Femur (tissue), 1 donor: ENCODE data around the gene TTLL11.

Experiments used
- DNase-seq: peaks from one replicate; pipeline ENCODE4 v3.0.0-alpha.2; 2017

TTLL11 gene

GRCh38 chr9:121929893-121930875, 162.9 kb downstream of the TTLL11 start:
- no peak for DNase-seq

GRCh38 chr9:121927636-121928035, 165.5 kb downstream of the TTLL11 start:
- DNase-seq: no peak

DNA sequence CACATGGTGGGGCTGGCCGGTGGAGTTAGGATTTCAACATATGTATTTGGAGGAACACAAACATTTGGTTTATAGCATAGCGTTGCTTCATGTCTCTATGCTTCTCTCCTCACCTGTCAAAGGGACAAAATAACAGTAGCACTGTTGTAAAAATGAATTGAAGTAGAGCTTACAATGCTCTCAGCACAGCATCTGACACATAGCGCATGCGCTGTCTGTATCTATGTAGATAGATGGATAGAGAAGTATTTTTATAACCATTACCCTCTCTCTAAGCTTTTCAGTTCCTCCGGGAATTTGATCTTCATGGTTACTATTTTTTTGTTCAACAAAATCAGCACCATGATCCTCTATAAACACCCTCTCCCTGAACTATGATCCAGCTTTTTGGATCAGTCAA, 166.0 kb downstream of the TTLL11 start:
- DNase-seq: no peak

DNA sequence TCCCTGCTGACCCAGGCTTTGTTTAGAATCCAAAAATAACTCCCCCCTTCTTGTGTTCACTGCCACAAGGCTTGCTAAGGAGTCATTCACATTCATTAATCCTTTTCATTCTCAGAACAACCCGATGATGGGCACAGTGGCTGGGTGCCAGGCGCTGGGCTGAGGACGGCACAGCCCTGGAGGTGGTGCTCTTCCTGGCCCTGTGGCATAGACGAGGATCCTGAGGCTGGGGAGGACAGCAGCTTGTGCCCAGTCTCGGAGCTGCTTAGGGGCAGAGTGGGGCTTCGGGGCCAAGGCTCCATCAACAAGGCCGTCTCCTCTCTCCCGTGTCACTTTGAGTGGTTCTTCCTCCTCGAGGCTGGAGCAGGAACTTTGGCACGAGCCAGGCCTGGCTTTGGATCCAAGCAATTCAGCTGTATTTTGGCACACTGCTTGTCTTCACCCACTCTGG, 166.7 kb downstream of the TTLL11 start:
- no peak for DNase-seq

DNA sequence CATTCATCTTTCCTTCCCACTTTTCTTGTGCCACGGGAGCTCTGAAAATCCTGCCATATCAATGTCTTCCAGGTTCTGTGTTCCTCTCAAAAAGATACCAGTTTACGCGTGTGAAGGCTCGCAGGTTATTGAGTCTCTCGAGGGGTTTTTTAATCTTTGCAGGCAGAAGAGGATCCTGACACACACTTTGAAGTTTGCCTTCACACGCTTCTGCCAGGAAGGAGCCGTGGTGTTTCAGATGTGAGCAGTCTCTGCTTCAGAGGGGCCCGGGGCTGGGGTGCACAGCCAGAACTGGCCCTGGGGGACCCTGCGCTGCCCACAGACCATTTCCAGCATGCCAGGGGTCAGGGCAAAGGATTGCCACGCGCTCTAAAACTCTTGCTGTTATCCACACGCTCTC, 167.2 kb downstream of the TTLL11 start:
- no peak for DNase-seq

GRCh38 chr9:121924700-121925099, 168.4 kb downstream of the TTLL11 start:
- DNase-seq: no peak

- DNase-seq: no peak
Observed at GRCh38 chr9:121921444-121921843, 171.7 kb downstream of the TTLL11 start.

DNA sequence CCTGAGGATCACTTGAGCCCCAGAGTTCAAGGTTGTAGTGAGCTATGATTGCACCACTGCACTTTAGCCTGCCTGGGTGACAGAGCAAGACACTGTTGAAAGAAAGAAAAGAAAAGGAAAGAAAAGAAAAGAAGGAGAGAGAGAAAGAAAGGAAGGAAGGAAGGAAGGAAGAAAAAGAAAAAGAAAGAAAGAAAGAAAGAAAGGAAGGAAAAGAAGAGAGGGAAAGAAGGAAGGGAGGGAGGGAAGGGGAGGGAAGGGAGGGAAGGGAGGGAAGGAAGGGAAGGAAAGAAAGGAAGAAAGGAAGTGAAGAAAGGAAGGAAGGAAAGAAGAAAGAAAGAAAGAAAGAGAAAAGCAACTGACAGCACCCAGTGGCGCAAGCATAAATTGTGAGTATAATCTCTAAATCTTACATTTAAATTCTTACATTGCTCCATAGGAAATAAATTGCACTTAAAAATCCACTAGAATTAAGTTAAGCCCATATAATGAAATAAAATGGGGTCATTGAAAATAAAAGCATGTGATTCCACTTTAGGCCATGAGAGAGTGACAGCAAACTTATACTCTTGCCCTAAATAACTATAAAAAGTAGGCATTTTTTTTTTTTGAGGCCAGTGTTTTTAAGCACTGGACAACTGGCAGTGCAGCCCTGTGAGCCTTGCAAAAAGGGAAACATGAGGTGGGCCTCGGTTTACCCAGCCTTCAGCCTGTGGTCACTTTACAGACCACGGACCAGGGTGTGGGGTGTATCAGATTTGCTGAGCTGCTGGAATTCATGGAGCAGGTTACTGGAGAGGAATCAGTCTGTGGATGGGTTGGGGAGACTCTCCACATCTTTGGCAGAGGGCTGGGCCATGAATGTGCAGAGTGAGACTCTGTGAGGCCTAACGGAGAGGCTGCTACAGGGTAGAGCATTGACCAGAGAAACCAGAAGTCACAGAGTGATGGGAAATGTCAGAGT, 175.5 kb downstream of the TTLL11 start:
- no peak for DNase-seq

- no peak for DNase-seq
Observed at GRCh38 chr9:121915304-121915625, 177.8 kb downstream of the TTLL11 start.

GRCh38 chr9:121914604-121915303, 178.4 kb downstream of the TTLL11 start:
- DNase-seq: no peak

DNA sequence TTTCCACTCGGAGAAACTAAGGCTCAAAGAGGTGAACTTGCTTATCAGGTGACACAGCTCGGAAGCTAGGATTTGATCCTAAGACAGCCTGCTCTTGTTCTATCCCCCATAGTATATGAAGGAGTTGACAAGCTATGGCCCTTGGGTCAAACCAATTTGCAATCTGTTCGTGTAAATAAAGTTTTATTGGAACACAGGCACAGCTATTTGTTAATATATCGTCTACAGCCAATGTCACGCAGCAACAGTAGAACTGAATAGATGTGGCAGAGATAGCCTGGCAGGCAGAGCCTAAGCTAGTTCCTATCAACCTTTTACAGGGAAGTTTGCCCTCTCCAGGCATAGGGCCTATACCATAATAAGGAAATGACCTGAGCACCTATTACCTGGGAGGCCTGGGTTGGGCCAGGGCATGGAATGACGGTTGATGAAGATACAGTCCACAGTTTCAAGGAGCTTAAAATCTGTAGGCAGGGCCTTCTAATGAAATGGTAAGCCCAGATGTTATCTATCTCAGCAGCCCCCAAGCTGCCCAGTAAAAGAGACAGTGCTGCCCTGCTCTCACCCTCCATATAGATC, 179.0 kb downstream of the TTLL11 start:
- no peak for DNase-seq

GRCh38 chr9:121912812-121913627, 180.1 kb downstream of the TTLL11 start:
- DNase-seq: no peak

DNA sequence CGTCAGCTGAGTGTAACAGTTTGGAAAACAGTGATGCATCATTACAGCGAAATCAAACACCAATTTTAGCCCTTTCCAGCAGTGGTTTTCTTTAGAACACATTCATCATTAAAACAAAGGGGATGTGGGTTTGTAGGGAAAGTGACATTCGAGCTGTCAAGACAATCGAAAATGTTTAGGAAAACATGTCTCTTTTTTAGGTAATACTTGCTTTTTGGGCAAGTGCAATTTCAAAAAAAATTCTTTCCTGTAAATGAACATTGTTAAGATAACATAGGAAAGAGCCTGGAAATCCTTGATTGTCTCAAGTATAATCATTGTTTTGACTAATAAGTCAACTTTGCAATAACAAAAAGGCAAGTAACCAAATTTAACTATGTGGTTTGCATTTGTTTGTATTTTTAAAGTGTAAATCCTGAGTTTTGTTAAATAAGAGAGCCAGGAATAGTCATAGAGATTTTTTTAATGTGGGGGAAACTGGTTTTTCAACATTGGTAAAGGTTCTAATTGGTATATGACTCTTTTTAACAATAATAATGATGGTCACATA, 182.5 kb downstream of the TTLL11 start:
- DNase-seq: no peak

- no peak for DNase-seq
Observed at GRCh38 chr9:121909111-121909510, 184.0 kb downstream of the TTLL11 start.

DNA sequence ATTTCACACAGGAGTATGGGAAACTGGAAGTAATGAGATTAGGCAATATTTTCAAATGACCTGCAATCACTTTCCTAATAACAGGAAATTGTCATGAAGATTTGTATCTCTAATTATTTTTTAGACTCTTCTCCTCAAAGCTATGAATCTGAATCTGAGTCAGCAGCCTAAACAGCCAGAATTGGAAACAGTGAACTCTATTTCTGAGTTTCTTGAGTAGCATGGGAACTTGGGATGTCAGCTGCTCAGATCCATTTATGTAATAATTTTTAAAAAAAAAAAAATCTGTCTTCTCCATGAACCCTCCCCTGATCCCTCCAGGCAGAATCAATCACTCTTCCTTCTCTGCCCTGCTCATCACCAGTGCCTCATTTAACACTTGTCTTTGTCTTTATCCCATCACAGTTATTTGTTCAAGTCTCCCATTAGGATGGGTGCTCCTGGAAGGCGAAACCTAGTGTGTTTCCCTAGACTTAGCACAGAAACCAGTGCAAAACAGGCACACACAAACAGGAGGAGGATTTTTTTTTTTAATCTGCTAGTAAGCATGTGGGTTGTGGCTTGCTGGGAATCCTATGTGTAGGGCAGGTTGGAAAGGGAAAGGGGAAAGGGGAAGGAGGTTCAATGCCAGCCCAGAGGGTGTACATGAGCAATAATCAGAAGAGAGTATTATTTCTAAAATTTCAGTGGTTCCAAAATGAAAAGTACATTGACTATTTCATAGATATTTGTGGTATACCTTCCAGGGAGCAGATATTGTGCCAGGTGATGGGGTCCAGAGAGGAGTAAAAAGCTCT, 186.8 kb downstream of the TTLL11 start:
- no peak for DNase-seq

GRCh38 chr9:121902461-121903135, 190.5 kb downstream of the TTLL11 start:
- no peak for DNase-seq

DNA sequence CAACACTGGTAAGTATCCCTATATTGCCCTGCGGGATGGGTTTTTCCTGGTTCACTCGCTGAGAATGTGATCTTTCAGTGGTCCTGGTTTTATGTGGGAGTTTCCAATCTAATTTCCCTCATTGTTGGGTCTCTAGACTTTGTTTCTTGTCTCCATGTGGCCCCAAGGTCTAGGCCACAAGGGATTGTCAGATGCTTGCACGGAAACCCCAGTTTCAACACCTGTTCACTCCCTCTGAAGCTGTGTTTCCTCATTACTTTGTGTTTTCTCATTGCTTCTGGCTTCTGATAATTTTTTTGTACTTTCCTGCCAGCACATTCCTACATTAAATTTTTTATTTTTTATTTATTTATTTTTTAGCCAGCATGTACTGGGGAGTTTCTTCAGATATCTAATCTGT, 191.5 kb downstream of the TTLL11 start:
- no peak for DNase-seq

DNA sequence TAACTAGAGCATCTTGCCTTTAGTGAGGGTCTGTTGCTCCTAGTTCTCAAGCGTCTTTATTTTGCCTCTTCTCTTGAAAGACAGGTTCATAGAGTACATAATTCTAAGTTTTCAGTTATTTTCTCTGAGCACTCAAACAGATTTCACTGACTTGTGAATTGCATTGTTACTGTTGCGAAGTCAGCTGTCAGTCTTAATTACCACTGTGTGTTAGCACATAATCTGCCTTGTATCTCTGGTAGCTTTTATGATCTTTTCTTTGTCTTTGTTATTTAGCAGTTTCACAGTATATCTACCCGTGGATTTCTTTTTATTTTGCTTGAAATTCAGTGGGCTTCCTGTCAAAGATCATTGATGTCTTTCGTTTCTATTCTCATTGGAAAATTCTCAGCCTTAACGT, 192.9 kb downstream of the TTLL11 start:
- no peak for DNase-seq

- no peak for DNase-seq
Observed at GRCh38 chr9:121898856-121899255, 194.3 kb downstream of the TTLL11 start.

DNA sequence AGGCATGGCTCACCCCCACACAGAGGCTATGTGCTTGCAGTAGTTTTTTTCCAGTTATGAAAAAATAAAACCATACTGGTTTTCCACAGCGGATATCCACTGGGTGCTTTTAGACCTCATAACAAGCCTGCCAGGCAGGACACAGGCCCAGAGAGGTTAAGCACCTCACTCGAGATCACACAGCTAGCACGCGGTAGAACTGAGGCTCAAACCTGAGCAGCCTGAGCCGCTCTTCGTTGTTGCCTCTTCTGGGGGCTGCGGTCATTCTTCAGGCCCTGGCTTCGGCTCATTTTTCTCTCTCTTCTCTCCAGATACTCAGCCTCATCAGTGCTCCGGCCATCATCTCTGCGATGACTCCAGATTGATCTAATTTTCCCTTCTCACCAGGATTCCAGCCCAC, 196.0 kb downstream of the TTLL11 start:
- DNase-seq: no peak
